ENCODE data around the gene SYT2.
A peak's percentile ranks its signal among the peaks of the same experiment; 100 is the strongest.
"Not testable (repeated sequence)": the region's sequence is repeated elsewhere in the genome, so short reads cannot be mapped to it uniquely, and the experiment has no call there.

The SYT2 gene

GRCh38 chr1:202725526-202725925, 15.3 kb upstream of the SYT2 start:
- Histone ChIP-seq H3K4me1 (ENCODE audit: control insufficient read depth in 1 of 2, insufficient read depth in 2 of 2, low read length in 2 of 2) (no peaks in the 10 kb centered on the region), H3K27ac (ENCODE audit: low read length) (no peak overlapping the region), H3K4me3 (ENCODE audit: low read depth in 1 of 2, low read length in 2 of 2) (no peak overlapping the region), H3K27me3 (ENCODE audit: low read depth, low read length) (no peaks in the 10 kb centered on the region), H3K9me3 (ENCODE audit: control insufficient read depth in 1 of 2, low read length in 2 of 2) (no peaks in the 10 kb centered on the region), H3K36me3 (ENCODE audit: control insufficient read depth in 1 of 2, insufficient read depth in 2 of 2, low read length in 2 of 2) (peaks cover 47 to 50% of the 10 kb centered on the region in 2 donors)

GRCh38 chr1:202723708-202724107, 13.5 kb upstream of the SYT2 start:
- H3K36me3 ChIP-seq (ENCODE audit: control insufficient read depth in 1 of 2, insufficient read depth in 2 of 2, low read length in 2 of 2), result peaks cover 28 to 32% of the 10 kb centered on the region in 2 donors
- H3K4me3 ChIP-seq (ENCODE audit: low read depth in 1 of 2, low read length in 2 of 2), result no peak overlapping the region
- H3K27ac ChIP-seq (ENCODE audit: low read length), result no peak overlapping the region
- no peaks in the 10 kb centered on the region for H3K4me1 ChIP-seq (ENCODE audit: control insufficient read depth in 1 of 2, insufficient read depth in 2 of 2, low read length in 2 of 2)
- H3K9me3 ChIP-seq (ENCODE audit: control insufficient read depth in 1 of 2, low read length in 2 of 2), result no peaks in the 10 kb centered on the region
- H3K27me3 ChIP-seq (ENCODE audit: low read depth, low read length), result no peaks in the 10 kb centered on the region

DNA sequence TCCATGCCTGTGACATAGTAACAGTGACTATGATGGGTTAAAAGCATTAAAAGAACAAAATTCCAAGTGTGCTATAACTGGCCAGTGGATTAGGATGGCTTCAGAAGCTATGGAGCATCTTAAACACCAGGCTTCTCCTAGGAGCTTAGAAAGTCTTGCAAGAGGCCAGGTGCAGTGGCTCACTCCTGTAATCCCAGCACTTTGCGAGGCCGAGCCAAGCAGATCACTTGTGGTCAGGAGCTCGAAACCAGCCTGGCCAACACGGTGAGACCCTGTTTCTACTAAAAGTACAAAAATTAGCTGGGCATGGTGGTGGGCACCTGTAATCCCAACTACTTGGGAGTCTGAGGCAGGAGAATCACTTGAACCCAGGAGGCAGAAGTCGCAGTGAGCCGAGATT, 12.8 kb upstream of the SYT2 start:
- H3K27me3 ChIP-seq (ENCODE audit: low read depth, low read length); H3K9me3 ChIP-seq (ENCODE audit: control insufficient read depth in 1 of 2, low read length in 2 of 2); H3K4me3 ChIP-seq (ENCODE audit: low read depth in 1 of 2, low read length in 2 of 2); H3K27ac ChIP-seq (ENCODE audit: low read length); H3K4me1 ChIP-seq (ENCODE audit: control insufficient read depth in 1 of 2, insufficient read depth in 2 of 2, low read length in 2 of 2): not testable (repeated sequence)
- peaks cover 22 to 25% of the 10 kb centered on the region in 2 donors for H3K36me3 ChIP-seq (ENCODE audit: control insufficient read depth in 1 of 2, insufficient read depth in 2 of 2, low read length in 2 of 2)

GRCh38 chr1:202716654-202717053, 6.4 kb upstream of the SYT2 start:
- H3K27me3 ChIP-seq (ENCODE audit: low read depth, low read length), result peaks cover 7% of the 10 kb centered on the region

GRCh38 chr1:202714202-202714601, 3.9 kb upstream of the SYT2 start:
- H3K27ac ChIP-seq (ENCODE audit: low read length), result not testable (repeated sequence)

More at GRCh38 chr1:202716654-202717053, 6.4 kb upstream of the SYT2 start:
- Histone ChIP-seq H3K9me3 (ENCODE audit: control insufficient read depth in 1 of 2, low read length in 2 of 2) (no peaks in the 10 kb centered on the region), H3K27ac (ENCODE audit: low read length) (no peak overlapping the region), H3K4me1 (ENCODE audit: control insufficient read depth in 1 of 2, insufficient read depth in 2 of 2, low read length in 2 of 2) (no peaks in the 10 kb centered on the region), H3K36me3 (ENCODE audit: control insufficient read depth in 1 of 2, insufficient read depth in 2 of 2, low read length in 2 of 2) (no peaks in the 10 kb centered on the region), H3K4me3 (ENCODE audit: low read depth in 1 of 2, low read length in 2 of 2) (no peak overlapping the region)

GRCh38 chr1:202713110-202713509, 2.9 kb upstream of the SYT2 start:
- Histone ChIP-seq H3K9me3 (ENCODE audit: control insufficient read depth in 1 of 2, low read length in 2 of 2) (no peaks in the 10 kb centered on the region), H3K36me3 (ENCODE audit: control insufficient read depth in 1 of 2, insufficient read depth in 2 of 2, low read length in 2 of 2) (no peaks in the 10 kb centered on the region), H3K4me1 (ENCODE audit: control insufficient read depth in 1 of 2, insufficient read depth in 2 of 2, low read length in 2 of 2) (peaks cover 0 to 18% of the 10 kb centered on the region in 2 donors), H3K27ac (ENCODE audit: low read length) (no peak overlapping the region), H3K27me3 (ENCODE audit: low read depth, low read length) (peaks cover 34% of the 10 kb centered on the region), H3K4me3 (ENCODE audit: low read depth in 1 of 2, low read length in 2 of 2) (no peak overlapping the region)

More at GRCh38 chr1:202714202-202714601, 3.9 kb upstream of the SYT2 start:
- Histone ChIP-seq H3K4me1 (ENCODE audit: control insufficient read depth in 1 of 2, insufficient read depth in 2 of 2, low read length in 2 of 2) (peaks cover 0 to 16% of the 10 kb centered on the region in 2 donors), H3K27me3 (ENCODE audit: low read depth, low read length) (peaks cover 23% of the 10 kb centered on the region)
- not testable (repeated sequence) for H3K9me3 ChIP-seq (ENCODE audit: control insufficient read depth in 1 of 2, low read length in 2 of 2); H3K36me3 ChIP-seq (ENCODE audit: control insufficient read depth in 1 of 2, insufficient read depth in 2 of 2, low read length in 2 of 2); H3K4me3 ChIP-seq (ENCODE audit: low read depth in 1 of 2, low read length in 2 of 2)

GRCh38 chr1:202711949-202712635, 1.8 kb upstream of the SYT2 start:
- H3K27me3 ChIP-seq (ENCODE audit: low read depth, low read length), result peaks cover 39% of the 10 kb centered on the region

GRCh38 chr1:202709276-202710041, 795 bp downstream of the SYT2 start:
- Histone ChIP-seq H3K9me3 (ENCODE audit: control insufficient read depth in 1 of 2, low read length in 2 of 2) (no peaks in the 10 kb centered on the region), H3K36me3 (ENCODE audit: control insufficient read depth in 1 of 2, insufficient read depth in 2 of 2, low read length in 2 of 2) (no peaks in the 10 kb centered on the region), H3K27ac (ENCODE audit: low read length) (no peak overlapping the region), H3K27me3 (ENCODE audit: low read depth, low read length) (peaks cover 45% of the 10 kb centered on the region), H3K4me1 (ENCODE audit: control insufficient read depth in 1 of 2, insufficient read depth in 2 of 2, low read length in 2 of 2) (peaks cover 0 to 18% of the 10 kb centered on the region in 2 donors), H3K4me3 (ENCODE audit: low read depth in 1 of 2, low read length in 2 of 2) (peak overlapping the region; percentile 33 to 62)

More at GRCh38 chr1:202711949-202712635, 1.8 kb upstream of the SYT2 start:
- Histone ChIP-seq H3K4me1 (ENCODE audit: control insufficient read depth in 1 of 2, insufficient read depth in 2 of 2, low read length in 2 of 2) (peaks cover 0 to 18% of the 10 kb centered on the region in 2 donors), H3K9me3 (ENCODE audit: control insufficient read depth in 1 of 2, low read length in 2 of 2) (no peaks in the 10 kb centered on the region), H3K4me3 (ENCODE audit: low read depth in 1 of 2, low read length in 2 of 2) (no peak overlapping the region), H3K36me3 (ENCODE audit: control insufficient read depth in 1 of 2, insufficient read depth in 2 of 2, low read length in 2 of 2) (no peaks in the 10 kb centered on the region), H3K27ac (ENCODE audit: low read length) (no peak overlapping the region)

GRCh38 chr1:202708456-202709275, 1.6 kb downstream of the SYT2 start:
- peaks cover 52% of the 10 kb centered on the region for H3K27me3 ChIP-seq (ENCODE audit: low read depth, low read length)
- peaks cover 0 to 18% of the 10 kb centered on the region in 2 donors for H3K4me1 ChIP-seq (ENCODE audit: control insufficient read depth in 1 of 2, insufficient read depth in 2 of 2, low read length in 2 of 2)
- no peak overlapping the region for H3K4me3 ChIP-seq (ENCODE audit: low read depth in 1 of 2, low read length in 2 of 2)
- H3K36me3 ChIP-seq (ENCODE audit: control insufficient read depth in 1 of 2, insufficient read depth in 2 of 2, low read length in 2 of 2), result no peaks in the 10 kb centered on the region
- no peak overlapping the region for H3K27ac ChIP-seq (ENCODE audit: low read length)
- no peaks in the 10 kb centered on the region for H3K9me3 ChIP-seq (ENCODE audit: control insufficient read depth in 1 of 2, low read length in 2 of 2)

GRCh38 chr1:202706851-202707250, 3.4 kb downstream of the SYT2 start:
- peaks cover 56% of the 10 kb centered on the region for H3K27me3 ChIP-seq (ENCODE audit: low read depth, low read length)
- no peaks in the 10 kb centered on the region for H3K36me3 ChIP-seq (ENCODE audit: control insufficient read depth in 1 of 2, insufficient read depth in 2 of 2, low read length in 2 of 2)
- H3K4me1 ChIP-seq (ENCODE audit: control insufficient read depth in 1 of 2, insufficient read depth in 2 of 2, low read length in 2 of 2), result peaks cover 0 to 18% of the 10 kb centered on the region in 2 donors
- H3K9me3 ChIP-seq (ENCODE audit: control insufficient read depth in 1 of 2, low read length in 2 of 2), result no peaks in the 10 kb centered on the region
- no peak overlapping the region for H3K27ac ChIP-seq (ENCODE audit: low read length)
- no peak overlapping the region for H3K4me3 ChIP-seq (ENCODE audit: low read depth in 1 of 2, low read length in 2 of 2)

DNA sequence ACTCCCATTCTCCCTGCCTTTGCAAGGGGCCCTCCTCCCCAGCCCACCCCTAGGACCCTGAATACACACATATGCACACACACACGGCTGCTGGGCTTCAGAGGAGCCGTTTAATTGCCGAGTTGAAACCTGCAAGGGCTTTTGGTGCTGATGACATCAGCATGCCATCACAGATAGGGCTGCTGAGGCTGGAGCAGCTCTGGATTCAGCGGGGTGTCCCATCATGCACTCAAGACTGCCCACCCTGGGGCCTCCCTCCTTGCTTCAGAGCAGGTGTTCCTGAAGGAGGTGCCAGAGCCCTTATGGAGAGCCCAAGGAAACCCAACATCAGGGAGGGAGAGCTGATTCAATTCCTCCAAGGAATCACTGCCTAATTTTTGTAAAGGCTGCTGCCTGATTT, 5.7 kb downstream of the SYT2 start:
- Histone ChIP-seq H3K36me3 (ENCODE audit: control insufficient read depth in 1 of 2, insufficient read depth in 2 of 2, low read length in 2 of 2) (no peaks in the 10 kb centered on the region), H3K9me3 (ENCODE audit: control insufficient read depth in 1 of 2, low read length in 2 of 2) (no peaks in the 10 kb centered on the region), H3K27ac (ENCODE audit: low read length) (no peak overlapping the region), H3K27me3 (ENCODE audit: low read depth, low read length) (peaks cover 42% of the 10 kb centered on the region), H3K4me3 (ENCODE audit: low read depth in 1 of 2, low read length in 2 of 2) (no peak overlapping the region), H3K4me1 (ENCODE audit: control insufficient read depth in 1 of 2, insufficient read depth in 2 of 2, low read length in 2 of 2) (peaks cover 0 to 7% of the 10 kb centered on the region in 2 donors)

Data from muscle layer of duodenum (tissue), 2 donors.